COLO668 (cell line): ENCODE measurements around the gene KRT14.

Experiments used
- DNase-seq: peaks from one replicate; lab custom pipeline; 2025; ENCODE audit not compliant: unreplicated experiment; lab: John Stamatoyannopoulos, UW

KRT14 gene

GRCh38 chr17:41533613-41534012 lies 53.1 kb downstream of the KRT14 start:
- no peak for DNase-seq

GRCh38 chr17:41532947-41533570 lies 53.6 kb downstream of the KRT14 start:
- no peak for DNase-seq
